Tongue (tissue), 3 donors: ENCODE measurements around the gene RGS7BP. TPM values are rescaled to one million over a fixed set of nuclear protein-coding genes. Genes with fewer than 3 reads are reported as not detected.

Source experiments
- DNase-seq: peaks from one replicate; pipeline ENCODE4 v3.0.0-alpha.2; 2015
- small RNA-seq: library from RNA; depleted of rRNA; stranded (forward); fragments of <200 nt; gene quantifications from one replicate; pipeline ENCODE3, GENCODE V24; 2014; ENCODE audit warnings: low replicate concordance
- total RNA-seq: library from RNA; depleted of rRNA; stranded (reverse); fragments of >200 nt; gene quantifications from one replicate; pipeline ENCODE4 v1.2.3, GENCODE V29; 2014

The RGS7BP gene
- total RNA-seq, 1 donor from 2014 or later = 2.2 TPM

GRCh38 chr5:64634997-64635686 is 129.3 kb downstream of the RGS7BP start:
- DNase-seq = peak; percentile 67

- DNase-seq = no peak
Observed at GRCh38 chr5:64637144-64637543, 131.3 kb downstream of the RGS7BP start.

DNA sequence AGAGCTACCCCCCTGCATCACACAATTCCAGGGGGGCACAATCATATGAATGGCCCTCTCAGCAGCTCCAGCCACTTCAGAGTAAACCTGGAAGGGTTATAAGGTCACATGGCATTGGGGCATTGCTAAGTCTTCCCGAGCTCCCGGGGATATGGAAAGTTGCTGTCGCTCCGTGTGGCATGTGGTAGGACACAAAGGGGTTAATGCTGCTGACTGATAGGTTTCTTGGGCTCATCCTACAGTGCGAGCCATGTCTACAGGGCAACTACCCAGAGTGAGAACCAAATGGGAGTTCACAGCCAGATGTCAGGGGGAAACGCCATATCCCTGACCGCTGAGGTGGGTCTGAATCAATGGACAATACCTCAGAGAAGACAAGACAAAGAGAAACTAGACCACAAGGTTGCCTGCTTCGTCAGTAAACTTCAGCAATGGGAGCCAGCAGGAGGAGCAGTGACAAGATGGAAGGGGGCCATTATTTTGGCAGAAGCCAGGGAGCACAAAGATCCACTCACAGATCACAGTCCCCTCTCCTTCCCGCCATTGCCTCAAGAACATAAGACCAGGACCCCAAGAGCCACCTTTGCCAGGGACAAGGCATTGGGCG is 132.1 kb downstream of the RGS7BP start:
- DNase-seq = no peak

DNA sequence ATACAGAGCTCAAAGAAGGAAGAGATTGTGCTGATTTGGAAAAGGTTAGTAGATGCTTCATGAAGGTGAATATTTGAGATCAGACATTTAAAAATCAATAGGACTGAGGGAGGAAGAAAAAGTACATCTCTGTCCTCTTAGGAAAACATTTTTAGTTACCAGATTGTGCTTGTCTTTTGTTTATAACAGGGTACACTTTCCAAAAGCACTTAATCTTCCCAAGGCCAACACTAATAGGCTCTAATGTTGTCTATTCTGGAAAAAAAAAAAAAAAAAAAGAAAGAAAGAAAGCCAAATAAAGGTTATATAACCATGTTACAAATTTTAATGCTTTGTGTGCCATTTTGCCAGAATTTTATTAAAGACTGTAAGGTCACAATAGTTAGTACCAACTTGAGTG is 139.0 kb downstream of the RGS7BP start:
- DNase-seq = no peak

- no peak for DNase-seq
Observed at GRCh38 chr5:64646169-64646568, 140.4 kb downstream of the RGS7BP start.

- no peak for DNase-seq
Observed at GRCh38 chr5:64649512-64649911, 143.7 kb downstream of the RGS7BP start.

- DNase-seq = no peak
Observed at GRCh38 chr5:64653766-64654560, 148.1 kb downstream of the RGS7BP start.

DNA sequence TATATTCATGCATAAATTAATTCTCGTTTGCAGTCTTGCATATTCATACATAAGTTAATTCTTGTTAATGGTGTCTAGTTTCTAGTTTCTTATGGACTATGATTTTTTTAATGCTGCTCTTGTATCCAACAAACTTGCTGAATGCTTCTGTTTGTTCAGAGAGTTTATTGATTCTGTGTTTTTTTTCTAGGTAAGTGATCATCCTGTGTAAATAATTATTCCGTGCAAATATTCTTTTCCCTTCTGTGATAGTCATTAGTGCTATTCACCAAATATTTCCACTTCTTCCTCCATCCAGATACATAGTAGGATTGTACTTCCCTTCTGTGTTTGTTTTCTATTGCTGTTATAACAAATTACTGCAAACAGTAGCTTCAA is 148.7 kb downstream of the RGS7BP start:
- DNase-seq = no peak

- DNase-seq = no peak
Observed at GRCh38 chr5:64655596-64655995, 149.8 kb downstream of the RGS7BP start.

DNA sequence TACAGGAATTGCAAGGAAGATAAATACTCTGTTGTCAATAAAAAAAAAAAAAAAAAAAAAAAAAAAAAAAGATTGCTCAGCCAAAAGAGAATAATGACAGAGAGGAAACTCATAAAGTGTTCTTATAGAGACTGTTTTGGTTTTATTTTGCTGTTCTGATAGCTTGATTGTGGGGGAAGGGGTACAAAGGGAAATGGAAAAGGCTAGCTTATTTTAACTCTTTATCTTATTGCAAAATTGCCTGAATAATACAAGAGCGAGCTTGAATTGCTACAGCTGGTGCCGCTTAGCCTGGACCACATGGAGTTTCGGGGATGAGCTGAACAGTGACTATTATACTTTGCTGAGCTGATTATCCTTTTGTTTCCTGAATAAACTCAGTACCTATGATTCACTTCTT is 153.5 kb downstream of the RGS7BP start:
- no peak for DNase-seq

Small RNAs within 50 kb of the gene (small RNA-seq; reads per million reads assigned to genes)
- not detected for gene RN7SL169P
- gene RNU6-294P = not detected

Other genes starting within 250 kb of the RGS7BP start
- gene SHISAL2B, start 184.5 kb downstream of the RGS7BP start, total RNA-seq = not detected